Mesenchymal stem cell (in vitro differentiated cells and primary cell): ENCODE measurements around the gene MACROD2.

Experiments
- DNase-seq: peaks from one replicate; pipeline ENCODE4 v3.0.0-alpha.2; 2013
- H2AFZ ChIP-seq: one replicate; pipeline ENCODE4 v1.6.1; 2013; ENCODE audit warnings: low read depth, mild to moderate bottlenecking, control low read depth, inconsistent platforms, low read length, moderate library complexity
- H2AK5ac ChIP-seq: 2 replicates; pipeline ENCODE4 v1.6.1; 2013; ENCODE audit warnings: low read length, moderate library complexity, mild to moderate bottlenecking, inconsistent platforms; ENCODE audit not compliant: severe bottlenecking
- H2BK120ac ChIP-seq: one replicate; pipeline ENCODE4 v1.6.1; 2013; ENCODE audit warnings: low read depth, mild to moderate bottlenecking, inconsistent platforms, low read length, moderate library complexity
- H2BK12ac ChIP-seq, 2 experiments: one replicate each; pipeline ENCODE4 v1.6.1; 2013; ENCODE audit warnings: inconsistent platforms in 2 of 2, low read length in 2 of 2, mild to moderate bottlenecking in 2 of 2, moderate library complexity in 2 of 2, control low read depth in 1 of 2
- H2BK15ac ChIP-seq: one replicate; pipeline ENCODE4 v1.6.1; 2013; ENCODE audit warnings: mild to moderate bottlenecking, low read depth, inconsistent platforms; ENCODE audit not compliant: poor library complexity, severe bottlenecking
- H2BK5ac ChIP-seq: 2 replicates; pipeline ENCODE4 v1.6.1; 2013; ENCODE audit warnings: low read depth, mild to moderate bottlenecking, low read length, control low read depth, inconsistent platforms; ENCODE audit not compliant: poor library complexity, severe bottlenecking
- H3K14ac ChIP-seq, 2 experiments: one replicate each; pipeline ENCODE4 v1.6.1; 2013; ENCODE audit warnings: inconsistent platforms in 2 of 2, low read length in 2 of 2, control low read depth in 1 of 2, mild to moderate bottlenecking in 1 of 2, moderate library complexity in 1 of 2
- H3K18ac ChIP-seq, 2 experiments: one replicate each; pipeline ENCODE4 v1.6.1; 2013; ENCODE audit warnings: inconsistent platforms in 2 of 2, low read length in 2 of 2, control low read depth in 1 of 2, low read depth in 1 of 2, mild to moderate bottlenecking in 1 of 2
- H3K23ac ChIP-seq, 2 experiments: one replicate each; pipeline ENCODE4 v1.6.1; 2013; ENCODE audit warnings: inconsistent platforms in 2 of 2, low read length in 2 of 2, mild to moderate bottlenecking in 2 of 2, moderate library complexity in 2 of 2, control low read depth in 1 of 2
- H3K27ac ChIP-seq: 2 replicates; pipeline ENCODE4 v1.5.1; 2013; ENCODE audit warnings: mild to moderate bottlenecking, moderate library complexity, low read length, control low read depth, inconsistent platforms; ENCODE audit not compliant: poor library complexity, severe bottlenecking
- H3K27me3 ChIP-seq, 2 experiments: 2 replicates each; pipeline versions ENCODE4 v1.6.1 to v1.7.0; 2013; ENCODE audit warnings: low read length in 2 of 2, mild to moderate bottlenecking in 2 of 2, moderate library complexity in 2 of 2, control low read depth in 1 of 2, inconsistent platforms in 1 of 2; ENCODE audit not compliant: control insufficient read depth in 1 of 2, insufficient read depth in 1 of 2
- H3K36me3 ChIP-seq, 2 experiments: 2 replicates each; pipeline versions ENCODE4 v1.6.1 to v1.7.0; 2013; ENCODE audit warnings: low read length in 2 of 2, control low read depth in 1 of 2, inconsistent platforms in 1 of 2, low read depth in 1 of 2, mild to moderate bottlenecking in 1 of 2; ENCODE audit not compliant: insufficient read depth in 2 of 2, control insufficient read depth in 1 of 2
- H3K4ac ChIP-seq, 2 experiments: one replicate each; pipeline ENCODE4 v1.6.1; 2013; ENCODE audit warnings: inconsistent platforms in 2 of 2, low read length in 2 of 2, mild to moderate bottlenecking in 2 of 2, moderate library complexity in 2 of 2, control low read depth in 1 of 2, low read depth in 1 of 2
- H3K4me1 ChIP-seq: 2 replicates; pipeline ENCODE4 v1.6.1; 2013; ENCODE audit warnings: low read depth, low read length, control low read depth; ENCODE audit not compliant: control insufficient read depth, insufficient read depth
- H3K4me2 ChIP-seq: 2 replicates; pipeline ENCODE4 v1.6.1; 2013; ENCODE audit warnings: low read length, mild to moderate bottlenecking, inconsistent platforms; ENCODE audit not compliant: poor library complexity, severe bottlenecking
- H3K4me3 ChIP-seq, 2 experiments: 2 replicates each; pipeline versions ENCODE4 v1.5.1 to v1.7.0; 2013; ENCODE audit warnings: low read length in 2 of 2, mild to moderate bottlenecking in 2 of 2, control low read depth in 1 of 2, low read depth in 1 of 2; ENCODE audit not compliant: insufficient read depth in 1 of 2
- H3K79me1 ChIP-seq: replicated peaks from 2 replicates; pipeline ENCODE4 v1.6.1; 2013; ENCODE audit warnings: mild to moderate bottlenecking, control low read depth, low read length, inconsistent platforms; ENCODE audit not compliant: poor library complexity, severe bottlenecking
- H3K9ac ChIP-seq: 2 replicates; pipeline ENCODE4 v1.7.0; 2013; ENCODE audit warnings: mild to moderate bottlenecking, low read length, moderate library complexity
- H3K9me3 ChIP-seq: 2 replicates; pipeline ENCODE4 v1.7.0; 2013; ENCODE audit warnings: mild to moderate bottlenecking, low read length; ENCODE audit not compliant: control insufficient read depth
- H4K8ac ChIP-seq: one replicate; pipeline ENCODE4 v1.6.1; 2013; ENCODE audit warnings: inconsistent platforms, mild to moderate bottlenecking, low read length, moderate library complexity
- H4K91ac ChIP-seq: one replicate; pipeline ENCODE4 v1.6.1; 2013; ENCODE audit warnings: mild to moderate bottlenecking, low read length, inconsistent platforms
- whole genome bisulfite sequencing: methylation state at CpG from one replicate; pipeline ENCODE4 v1.1.7; 2013; ENCODE audit warnings: mixed read lengths; 5-methylcytosine and 5-hydroxymethylcytosine counted together

The MACROD2 gene

GRCh38 chr20:15292405-15292804 lies 1297.1 kb downstream of the MACROD2 start:
- no peak overlapping the region for H3K23ac ChIP-seq
- H3K79me1 ChIP-seq, result no peaks in the 10 kb centered on the region
- no peak overlapping the region for H2BK5ac ChIP-seq
- 83% methylated on average over 2 of the region's 4 CpGs for WGBS
- no peak overlapping the region for H2AK5ac ChIP-seq
- no peak overlapping the region for H2BK15ac ChIP-seq
- no peak overlapping the region for H3K4me2 ChIP-seq
- no peak overlapping the region for H2BK12ac ChIP-seq
- H3K27me3 ChIP-seq, result no peaks in the 10 kb centered on the region
- no peak overlapping the region for H2AFZ ChIP-seq
- H3K27ac ChIP-seq, result no peak overlapping the region
- H3K4me3 ChIP-seq, result no peak overlapping the region
- no peaks in the 10 kb centered on the region for H3K9me3 ChIP-seq
- no peaks in the 10 kb centered on the region for H3K36me3 ChIP-seq
- H3K4me1 ChIP-seq, result no peaks in the 10 kb centered on the region
- no peak overlapping the region for H3K9ac ChIP-seq
- no peak overlapping the region for H3K18ac ChIP-seq
- no peak overlapping the region for H2BK120ac ChIP-seq
- H4K91ac ChIP-seq, result no peak overlapping the region
- DNase-seq, result no peak
- H4K8ac ChIP-seq, result no peak overlapping the region
- no peak overlapping the region for H3K4ac ChIP-seq
- no peak overlapping the region for H3K14ac ChIP-seq

GRCh38 chr20:15296422-15296821 lies 1301.1 kb downstream of the MACROD2 start:
- Histone ChIP-seq H3K79me1 (no peaks in the 10 kb centered on the region), H3K27me3 (no peaks in the 10 kb centered on the region), H3K23ac (no peak overlapping the region), H4K8ac (no peak overlapping the region), H2BK15ac (no peak overlapping the region), H3K18ac (no peak overlapping the region), H4K91ac (no peak overlapping the region), H2BK5ac (no peak overlapping the region), H3K4me2 (no peak overlapping the region), H3K9me3 (no peaks in the 10 kb centered on the region), H3K9ac (no peak overlapping the region), H3K4me1 (no peaks in the 10 kb centered on the region), H2BK120ac (no peak overlapping the region), H2AFZ (no peak overlapping the region), H2BK12ac (no peak overlapping the region), H3K4me3 (no peak overlapping the region), H3K36me3 (no peaks in the 10 kb centered on the region), H2AK5ac (no peak overlapping the region), H3K14ac (no peak overlapping the region), H3K4ac (no peak overlapping the region), H3K27ac (no peak overlapping the region)
- DNase-seq, result no peak

GRCh38 chr20:15297059-15297875 lies 1302.0 kb downstream of the MACROD2 start:
- no peaks in the 10 kb centered on the region for H3K9me3 ChIP-seq
- no peak overlapping the region for H2AFZ ChIP-seq
- no peaks in the 10 kb centered on the region for H3K36me3 ChIP-seq
- 44% methylated on average over 2 of the region's 5 CpGs for WGBS
- H2BK120ac ChIP-seq, result no peak overlapping the region
- H4K8ac ChIP-seq, result no peak overlapping the region
- no peak overlapping the region for H2AK5ac ChIP-seq
- H3K27me3 ChIP-seq, result no peaks in the 10 kb centered on the region
- H2BK5ac ChIP-seq, result no peak overlapping the region
- no peaks in the 10 kb centered on the region for H3K79me1 ChIP-seq
- no peak overlapping the region for H4K91ac ChIP-seq
- no peak overlapping the region for H3K14ac ChIP-seq
- H3K18ac ChIP-seq, result no peak overlapping the region
- no peak for DNase-seq
- H3K27ac ChIP-seq, result no peak overlapping the region
- H3K4ac ChIP-seq, result no peak overlapping the region
- H3K23ac ChIP-seq, result no peak overlapping the region
- H3K4me1 ChIP-seq, result no peaks in the 10 kb centered on the region
- no peak overlapping the region for H2BK15ac ChIP-seq
- H3K4me3 ChIP-seq, result no peak overlapping the region
- H3K9ac ChIP-seq, result no peak overlapping the region
- no peak overlapping the region for H3K4me2 ChIP-seq
- no peak overlapping the region for H2BK12ac ChIP-seq

- H2BK12ac ChIP-seq, result no peak overlapping the region
- no peak overlapping the region for H2BK15ac ChIP-seq
Observed at GRCh38 chr20:15302075-15302474, 1306.8 kb downstream of the MACROD2 start.

More at GRCh38 chr20:15302075-15302474, 1306.8 kb downstream of the MACROD2 start:
- no peaks in the 10 kb centered on the region for H3K27me3 ChIP-seq
- no peak for DNase-seq
- H3K14ac ChIP-seq, result no peak overlapping the region
- no peak overlapping the region for H2AFZ ChIP-seq
- H2AK5ac ChIP-seq, result no peak overlapping the region
- H4K91ac ChIP-seq, result no peak overlapping the region
- H4K8ac ChIP-seq, result no peak overlapping the region
- H3K4ac ChIP-seq, result no peak overlapping the region
- no peaks in the 10 kb centered on the region for H3K79me1 ChIP-seq
- H2BK5ac ChIP-seq, result no peak overlapping the region
- no peak overlapping the region for H3K23ac ChIP-seq
- no peak overlapping the region for H3K18ac ChIP-seq
- 80% methylated on average over 4 of the region's 5 CpGs for WGBS
- no peak overlapping the region for H3K4me2 ChIP-seq
- no peaks in the 10 kb centered on the region for H3K9me3 ChIP-seq
- no peaks in the 10 kb centered on the region for H3K4me1 ChIP-seq
- no peak overlapping the region for H3K9ac ChIP-seq
- H2BK120ac ChIP-seq, result no peak overlapping the region
- H3K4me3 ChIP-seq, result no peak overlapping the region
- H3K27ac ChIP-seq, result no peak overlapping the region
- no peaks in the 10 kb centered on the region for H3K36me3 ChIP-seq
